HepG2 (cell line): ENCODE results near the gene PHACTR1. TPM values are rescaled to one million over a fixed set of nuclear protein-coding genes. Genes with fewer than 3 reads are reported as not detected.

Source experiments
- ATAC-seq: fragments of 200-7000 bp; cut with Tn5 transposase; 3 replicates; pipeline ENCODE4 v1.9.1; 2020; ENCODE audit warnings: mild to moderate bottlenecking, moderate library complexity
- BruUV-seq: library from RNA; stranded (reverse); fragments of 400-500 nt; replicated peaks from 2 replicates; lab custom pipeline; 2021; lab: Mats Ljungman, UMichigan
- CTCF ChIA-PET: fragments of 300-600 bp; formaldehyde crosslinking; extraction: SDS; loops from one replicate; lab custom pipeline; 2021; ENCODE audit warnings: low total read pairs, inconsistent platforms, low intra/inter-chr PET ratio; lab: Yijun Ruan, JAX
- POLR2A ChIA-PET: fragments of 350-600 bp; sonication (Branson Sonifier 250); formaldehyde crosslinking; loops from one replicate; lab custom pipeline; 2020; ENCODE audit warnings: antibody characterized with exemption, inconsistent platforms; lab: Yijun Ruan, JAX
- DNase-seq: peaks from one replicate; pipeline ENCODE4 v3.0.0-alpha.2; 2015; ENCODE audit warnings: low spot score
- FAIRE-seq: peaks from 3 replicates; lab custom pipeline; 2011; peaks lifted over from hg19 to GRCh38; lab: Jason Lieb, UNC
- H2AFZ ChIP-seq: one replicate; pipeline ENCODE4 v1.6.1; 2011; ENCODE audit warnings: low read length, inconsistent platforms
- H3K27ac ChIP-seq: fragments of 300-600 bp; 3 replicates; pipeline ENCODE4 v1.8.0; 2011; ENCODE audit warnings: mixed run types, mild to moderate bottlenecking, mixed read lengths, low read length, inconsistent platforms; ENCODE audit not compliant: insufficient read depth; ENCODE audit errors: extremely low read length
- H3K27me3 ChIP-seq, 2 experiments: fragments of 200-600 bp in 1 of 2; 2 replicates in 1 of 2; 3 replicates in 1 of 2; pipeline versions ENCODE4 v1.6.0 to v1.8.0; 2011; ENCODE audit warnings: low read length in 2 of 2, mild to moderate bottlenecking in 2 of 2, moderate library complexity in 2 of 2, inconsistent platforms in 1 of 2; ENCODE audit not compliant: insufficient read depth in 2 of 2, control insufficient read depth in 1 of 2
- H3K36me3 ChIP-seq, 2 experiments: fragments of 200-600 bp in 1 of 2; replicated peaks in 1 of 2; 2 replicates in 1 of 2; 3 replicates in 1 of 2; pipeline versions ENCODE4 v1.5.1 to v1.8.0; 2011; ENCODE audit warnings: low read length in 2 of 2, inconsistent platforms in 1 of 2; ENCODE audit not compliant: insufficient read depth in 2 of 2, control insufficient read depth in 1 of 2
- H3K4me1 ChIP-seq: 2 replicates; pipeline ENCODE4 v1.5.1; 2012; ENCODE audit warnings: low read length, inconsistent platforms; ENCODE audit not compliant: insufficient read depth
- H3K4me2 ChIP-seq: 2 replicates; pipeline ENCODE4 v1.6.0; 2011; ENCODE audit warnings: low read depth, low read length, inconsistent platforms
- H3K4me3 ChIP-seq, 3 experiments: fragments of 200-600 bp in 1 of 3; sonication (generic), shearing (Covaris generic) in 1 of 3; replicated peaks in 1 of 3; 2 replicates each; pipeline ENCODE4 v1.5.1; 2011 to 2016; ENCODE audit warnings: low read length in 3 of 3, inconsistent platforms in 2 of 3, low read depth in 2 of 3, mild to moderate bottlenecking in 2 of 3, control low read depth in 1 of 3, mixed read lengths in 1 of 3; ENCODE audit not compliant: insufficient read depth in 1 of 3
- H3K79me2 ChIP-seq: one replicate; pipeline ENCODE4 v1.6.1; 2011; ENCODE audit warnings: low read length, inconsistent platforms; ENCODE audit not compliant: insufficient read depth
- H3K9ac ChIP-seq: 2 replicates; pipeline ENCODE4 v1.6.0; 2011; ENCODE audit warnings: mild to moderate bottlenecking, low read depth, low read length, inconsistent platforms; ENCODE audit not compliant: insufficient read depth
- H3K9me3 ChIP-seq: 2 replicates; pipeline ENCODE4 v1.5.1; 2012; ENCODE audit warnings: mild to moderate bottlenecking, low read length
- H4K20me1 ChIP-seq: 2 replicates; pipeline ENCODE4 v1.6.0; 2011; ENCODE audit warnings: inconsistent platforms, mild to moderate bottlenecking, low read length, moderate library complexity; ENCODE audit not compliant: insufficient read depth
- ATF1 ChIP-seq: IDR thresholded peaks from 2 replicates; pipeline ENCODE4 v1.6.1; 2016; ENCODE audit warnings: mild to moderate bottlenecking, control low read depth
- BORCS8-MEF2B ChIP-seq: sonication (generic); formaldehyde crosslinking; IDR thresholded peaks from 2 replicates; pipeline ENCODE4 v1.8.0; 2022; ENCODE audit warnings: mild to moderate bottlenecking, missing genetic modification reagents
- ESRRA ChIP-seq: sonication (generic); formaldehyde crosslinking; IDR thresholded peaks from 2 replicates; pipeline ENCODE4 v1.5.1; 2020; ENCODE audit warnings: mild to moderate bottlenecking, low read depth, missing genetic modification reagents
- FOXK1 ChIP-seq: sonication (generic); formaldehyde crosslinking; IDR thresholded peaks from 2 replicates; pipeline ENCODE4 v1.4.0; 2020; ENCODE audit warnings: low read depth, missing genetic modification reagents, borderline replicate concordance
- GMEB1 ChIP-seq: sonication (generic); formaldehyde crosslinking; IDR thresholded peaks from 2 replicates; pipeline ENCODE4 v1.5.1; 2020; ENCODE audit warnings: missing genetic modification reagents, mild to moderate bottlenecking, borderline replicate concordance
- IKZF5 ChIP-seq: IDR thresholded peaks from 2 replicates; pipeline ENCODE4 v1.6.1; 2018; ENCODE audit warnings: missing genetic modification reagents, mild to moderate bottlenecking, missing compliant biosample characterization
- KLF15 ChIP-seq: sonication (generic); formaldehyde crosslinking; IDR thresholded peaks from 2 replicates; pipeline ENCODE4 v1.8.1; 2023; ENCODE audit warnings: borderline replicate concordance, mild to moderate bottlenecking, inconsistent platforms, missing genetic modification reagents, mixed read lengths
- SP1 ChIP-seq, 2 experiments: fragments of 450-650 bp in 1 of 2; sonication (generic) in 1 of 2; formaldehyde crosslinking in 1 of 2; IDR thresholded peaks; 2 replicates each; pipeline versions ENCODE4 v1.4.0 to v1.6.1; 2016 to 2020; ENCODE audit warnings: missing genetic modification reagents in 1 of 2
- STAG1 ChIP-seq: sonication (generic); formaldehyde crosslinking; IDR thresholded peaks from 2 replicates; pipeline ENCODE4 v1.4.0; 2020; ENCODE audit warnings: missing genetic modification reagents
- STAT6 ChIP-seq: sonication (generic); formaldehyde crosslinking; IDR thresholded peaks from 2 replicates; pipeline ENCODE4 v1.4.0; 2020; ENCODE audit warnings: missing genetic modification reagents, mild to moderate bottlenecking, borderline replicate concordance
- TFDP1 ChIP-seq: IDR thresholded peaks from 2 replicates; pipeline ENCODE4 v1.6.1; 2016; ENCODE audit warnings: missing compliant biosample characterization, missing genetic modification reagents, borderline replicate concordance
- ZBTB21 ChIP-seq: sonication (generic); formaldehyde crosslinking; IDR thresholded peaks from 2 replicates; pipeline ENCODE4 v1.4.0; 2020; ENCODE audit warnings: missing genetic modification reagents
- ZNF652 ChIP-seq: IDR thresholded peaks from 2 replicates; pipeline ENCODE4 v1.6.1; 2016; ENCODE audit warnings: low read depth, borderline replicate concordance
- ZNF782 ChIP-seq: sonication (generic); formaldehyde crosslinking; IDR thresholded peaks from 2 replicates; pipeline ENCODE4 v1.4.0; 2020; ENCODE audit warnings: missing genetic modification reagents, mild to moderate bottlenecking, borderline replicate concordance
- ZNF792 ChIP-seq: IDR thresholded peaks from 2 replicates; pipeline ENCODE4 v1.6.1; 2016
- WGBS: methylation state at CpG from one replicate; pipeline ENCODE4 v1.1.6; 2017; ENCODE audit warnings: low lambda C conversion rate; 5-methylcytosine and 5-hydroxymethylcytosine counted together
- in situ Hi-C: cut with HindIII; loops from 2 replicates; pipeline ENCODE4 v1.10.0; 2017; ENCODE audit warnings: low pct_unique_long_range_greater_than_20kb; ENCODE audit not compliant: extremely low pct_ligation_motif_present
- intact Hi-C: fragments of 100-400 bp; cut with micrococcal nuclease; formaldehyde crosslinking; loops from one replicate; pipeline ENCODE4 v1.10.0; 2022; ENCODE audit not compliant: unreplicated experiment
- polyA plus RNA-seq, 8 experiments: library from polyadenylated mRNA; depleted of rRNA in 3 of 8; stranded (reverse) in 7 of 8; unstranded in 1 of 8; fragments of >200 nt; fragmentation: Illumina TruSeq in 4 of 8; extraction: Trizol in 4 of 8; gene quantifications; 2 replicates each; pipeline versions ENCODE4 v1.2.1 to v1.2.3, GENCODE V29; 2011 to 2016; ENCODE audit warnings: low read depth in 4 of 8, missing spikeins in 1 of 8, mixed read lengths in 1 of 8; ENCODE audit not compliant: insufficient read depth in 1 of 8
- total RNA-seq, 5 experiments: library from RNA; depleted of rRNA; stranded (reverse); fragments of >200 nt; fragmentation: Illumina TruSeq; extraction: Trizol; gene quantifications; 2 replicates each; pipeline ENCODE4 v1.2.3, GENCODE V29; 2016; ENCODE audit warnings: low read depth in 1 of 5

Gene PHACTR1
- total and polyA plus RNA-seq, 2 of the 13 experiments (the other 11 are each of a cell fraction or from before 2014, with no cell fraction given), result 0.09 TPM; not detected in 1

- no peak for TF ChIP-seq STAT6 (CRISPR knock-in tag)
These were observed 65.6 kb downstream of the PHACTR1 start (continued) for GRCh38 chr6:12782136-12782535.

GRCh38 chr6:12785301-12785700 lies 68.7 kb downstream of the PHACTR1 start:
- Histone ChIP-seq H3K36me3 (no peaks in the 10 kb centered on the region), H4K20me1 (no peaks in the 10 kb centered on the region), H3K4me3 (no peak overlapping the region), H3K9ac (no peak overlapping the region), H3K27me3 (peaks cover 0 to 6% of the 10 kb centered on the region in 2 experiments; a peak in 1 of 5 replicates), H3K4me1 (no peaks in the 10 kb centered on the region), H3K9me3 (no peaks in the 10 kb centered on the region), H3K79me2 (no peaks in the 10 kb centered on the region), H2AFZ (no peak overlapping the region), H3K4me2 (no peak overlapping the region), H3K27ac (no peak overlapping the region)
- CTCF ChIA-PET, result no interaction called here
- FAIRE-seq (no peak), DNase-seq (no peak), ATAC-seq (no peak)
- intact Hi-C loops (no loop called here), in situ Hi-C loops (no loop called here)
- POLR2A ChIA-PET, result no interaction called here
- TF ChIP-seq KLF15 (CRISPR knock-in tag), result no peak
- TF ChIP-seq TFDP1 (CRISPR knock-in tag), result no peak
- no peak for TF ChIP-seq IKZF5 (CRISPR knock-in tag)
- TF ChIP-seq ZNF652 (CRISPR knock-in tag), result no peak
- no peak for TF ChIP-seq ZBTB21 (CRISPR knock-in tag)
- no peak for TF ChIP-seq BORCS8-MEF2B (CRISPR knock-in tag)
- no peak for TF ChIP-seq ATF1
- TF ChIP-seq ZNF792, result no peak
- TF ChIP-seq ESRRA (CRISPR knock-in tag), result no peak
- TF ChIP-seq GMEB1, result no peak
- TF ChIP-seq STAG1 (CRISPR knock-in tag), result no peak
- TF ChIP-seq FOXK1 (CRISPR knock-in tag), result no peak
- TF ChIP-seq SP1 (IDR thresholded peaks at IDR 0.05), result no peak
- TF ChIP-seq SP1 (CRISPR knock-in tag; IDR thresholded peaks at IDR 0.05), result no peak
- TF ChIP-seq ZNF782 (CRISPR knock-in tag), result no peak
- no TSS peak for BruUV-seq
- WGBS, result 58% methylated on average over 5 of the region's 5 CpGs
